Calu3 (cell line): ENCODE measurements around the gene DGCR2. TPM values are rescaled to one million over a fixed set of nuclear protein-coding genes. Genes with fewer than 3 reads are reported as not detected.
"Not testable (repeated sequence)": the region's sequence is repeated elsewhere in the genome, so short reads cannot be mapped to it uniquely, and the experiment has no call there.

Experiments used
- BruUV-seq: library from RNA; stranded (reverse); fragments of 400-500 nt; replicated peaks from 2 replicates; lab custom pipeline; 2021; lab: Mats Ljungman, UMichigan
- CTCF ChIA-PET: fragments of 300-600 bp; sonication (Branson Sonifier 250); formaldehyde crosslinking; loops from one replicate; lab custom pipeline; 2022; ENCODE audit warnings: antibody characterized with exemption; lab: Charles Lee
- DNase-seq: peaks from one replicate; pipeline ENCODE4 v3.0.0; 2022
- H3K27ac Mint-ChIP-seq: one replicate; pipeline ENCODE4 v1.8.0; 2022; ENCODE audit warnings: mixed read lengths; ENCODE audit not compliant: unreplicated experiment
- H3K27me3 Mint-ChIP-seq: one replicate; pipeline ENCODE4 v1.8.0; 2022; ENCODE audit warnings: mixed read lengths; ENCODE audit not compliant: unreplicated experiment
- H3K36me3 Mint-ChIP-seq: one replicate; pipeline ENCODE4 v1.8.0; 2022; ENCODE audit warnings: mild to moderate bottlenecking, moderate library complexity, mixed read lengths; ENCODE audit not compliant: insufficient read depth, unreplicated experiment
- H3K4me1 Mint-ChIP-seq: one replicate; pipeline ENCODE4 v1.8.0; 2022; ENCODE audit warnings: mild to moderate bottlenecking, low read depth, mixed read lengths; ENCODE audit not compliant: unreplicated experiment
- H3K4me3 Mint-ChIP-seq: one replicate; pipeline ENCODE4 v1.8.0; 2022; ENCODE audit warnings: mild to moderate bottlenecking, low read depth, moderate library complexity, mixed read lengths; ENCODE audit not compliant: unreplicated experiment
- H3K9me3 Mint-ChIP-seq: one replicate; pipeline ENCODE4 v1.8.0; 2022; ENCODE audit warnings: low read depth, mixed read lengths; ENCODE audit not compliant: unreplicated experiment
- CTCF ChIP-seq: fragments of 200-600 bp; IDR thresholded peaks from one replicate; pipeline ENCODE4 v1.8.0; 2022; ENCODE audit warnings: antibody characterized with exemption; ENCODE audit not compliant: unreplicated experiment
- intact Hi-C: fragments of 100-400 bp; cut with micrococcal nuclease; formaldehyde crosslinking; loops from one replicate; pipeline ENCODE4 v1.10.0; 2022; ENCODE audit not compliant: unreplicated experiment
- total RNA-seq: library from RNA; stranded (reverse); gene quantifications from 2 replicates; pipeline ENCODE4 v1.2.3, GENCODE V29; 2022

DGCR2 gene
- total RNA-seq, 1 experiment from 2014 or later = 76.4 TPM

GRCh38 chr22:18987765-18988164, 134.4 kb downstream of the DGCR2 start:
- Mint-ChIP-seq H3K4me3 (no peak overlapping the region), H3K4me1 (no peaks in the 10 kb centered on the region), H3K9me3 (no peaks in the 10 kb centered on the region), H3K36me3 (no peaks in the 10 kb centered on the region), H3K27me3 (peaks cover 4% of the 10 kb centered on the region), H3K27ac (no peak overlapping the region)
- peak; percentile 66 for DNase-seq
- intact Hi-C loops = no loop called here
- BruUV-seq = no TSS peak
- peak; percentile 21 for TF ChIP-seq CTCF
- CTCF ChIA-PET = no interaction called here

- intact Hi-C loops, H3K4me1 Mint-ChIP-seq, DNase-seq, H3K4me3 Mint-ChIP-seq, H3K9me3 Mint-ChIP-seq, CTCF ChIA-PET, BruUV-seq, H3K27ac Mint-ChIP-seq, H3K36me3 Mint-ChIP-seq, H3K27me3 Mint-ChIP-seq: not testable (repeated sequence)
These were observed 135.1 kb downstream of the DGCR2 start for GRCh38 chr22:18987114-18987513.

Other genes with a start within 250 kb of the DGCR2 start
- 3.1 and 3.2 TPM in 2 replicates for gene DGCR6, start 216.1 kb downstream of the DGCR2 start, total RNA-seq
- 1.5 and 2.7 TPM in 2 replicates for gene PRODH, start 186.1 kb downstream of the DGCR2 start, total RNA-seq
- not detected in 2 replicates for gene TSSK2, start 8.9 kb upstream of the DGCR2 start, total RNA-seq
- gene ESS2, start 22.2 kb upstream of the DGCR2 start, total RNA-seq = 15.9 and 16.8 TPM in 2 replicates
- not detected in 2 replicates for gene GSC2, start 27.9 kb upstream of the DGCR2 start, total RNA-seq
- 118 and 120 TPM in 2 replicates for gene SLC25A1, start 56.3 kb upstream of the DGCR2 start, total RNA-seq
- gene CLTCL1, start 169.3 kb upstream of the DGCR2 start, total RNA-seq = 2.9 and 4.4 TPM in 2 replicates